ENCODE data around the gene ICE2. TPM values are rescaled to one million over a fixed set of nuclear protein-coding genes. Genes with fewer than 3 reads are reported as not detected.
A peak's percentile ranks its signal among the peaks of the same experiment; 100 is the strongest.
"Not testable (repeated sequence)": the region's sequence is repeated elsewhere in the genome, so short reads cannot be mapped to it uniquely, and the experiment has no call there.

ICE2 gene
- total RNA-seq, 1 experiment from 2014 or later: 76.7 TPM

DNA sequence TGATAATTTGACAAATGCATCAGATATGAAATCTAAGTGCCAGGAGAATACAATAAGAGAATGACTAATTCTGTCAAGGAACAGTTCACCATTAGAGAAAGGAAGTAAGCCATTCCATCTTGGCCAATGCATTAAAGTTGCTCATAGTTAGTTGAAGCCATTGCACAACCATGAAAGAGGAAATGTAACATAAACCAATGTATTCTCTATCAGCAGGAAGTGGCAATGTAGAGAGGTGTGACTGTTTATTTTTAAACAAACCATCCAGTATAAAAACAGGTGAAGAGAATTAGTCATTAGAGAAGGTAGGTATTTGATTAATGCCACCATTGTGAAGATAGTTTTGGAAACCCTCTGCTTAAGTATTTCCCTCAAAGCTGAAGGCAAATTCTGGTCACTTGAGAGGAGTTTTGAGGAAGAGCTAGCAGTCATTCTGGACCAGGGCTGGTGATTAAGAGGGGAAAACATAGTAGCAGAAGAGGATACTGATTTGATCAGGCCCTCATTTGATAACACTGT lies 70.4 kb downstream of the ICE2 start:
- no peak for DNase-seq
- Mint-ChIP-seq H3K36me3 (ENCODE audit: insufficient read depth, unreplicated experiment) (peaks cover 17% of the 10 kb centered on the region), H3K27me3 (ENCODE audit: unreplicated experiment) (no peaks in the 10 kb centered on the region), H3K4me1 (ENCODE audit: low read depth, unreplicated experiment) (peaks cover 64% of the 10 kb centered on the region), H3K27ac (ENCODE audit: unreplicated experiment) (peak overlapping the region; percentile 100), H3K4me3 (ENCODE audit: low read depth, unreplicated experiment) (peak overlapping the region; percentile 55), H3K9me3 (ENCODE audit: low read depth, unreplicated experiment) (no peaks in the 10 kb centered on the region)
- CTCF ChIA-PET: interaction anchor here (1.1 to 3.1 kb wide), 3 partner anchors 10 to 34 kb away, joined by 3 to 16 read pairs (median 5); partner anchors contain the start of gene ANXA2
- intact Hi-C loops (cut with micrococcal nuclease; ENCODE audit: unreplicated experiment): loop anchor here (1.0 to 5.0 kb wide), 2 partner anchors 12 to 36 kb away; no protein-coding TSS in a partner anchor
- BruUV-seq (replicated peaks): no TSS peak
- TF ChIP-seq, protein P1, sequence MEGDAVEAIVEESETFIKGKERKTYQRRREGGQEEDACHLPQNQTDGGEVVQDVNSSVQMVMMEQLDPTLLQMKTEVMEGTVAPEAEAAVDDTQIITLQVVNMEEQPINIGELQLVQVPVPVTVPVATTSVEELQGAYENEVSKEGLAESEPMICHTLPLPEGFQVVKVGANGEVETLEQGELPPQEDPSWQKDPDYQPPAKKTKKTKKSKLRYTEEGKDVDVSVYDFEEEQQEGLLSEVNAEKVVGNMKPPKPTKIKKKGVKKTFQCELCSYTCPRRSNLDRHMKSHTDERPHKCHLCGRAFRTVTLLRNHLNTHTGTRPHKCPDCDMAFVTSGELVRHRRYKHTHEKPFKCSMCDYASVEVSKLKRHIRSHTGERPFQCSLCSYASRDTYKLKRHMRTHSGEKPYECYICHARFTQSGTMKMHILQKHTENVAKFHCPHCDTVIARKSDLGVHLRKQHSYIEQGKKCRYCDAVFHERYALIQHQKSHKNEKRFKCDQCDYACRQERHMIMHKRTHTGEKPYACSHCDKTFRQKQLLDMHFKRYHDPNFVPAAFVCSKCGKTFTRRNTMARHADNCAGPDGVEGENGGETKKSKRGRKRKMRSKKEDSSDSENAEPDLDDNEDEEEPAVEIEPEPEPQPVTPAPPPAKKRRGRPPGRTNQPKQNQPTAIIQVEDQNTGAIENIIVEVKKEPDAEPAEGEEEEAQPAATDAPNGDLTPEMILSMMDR (IDR thresholded peaks at IDR 0.05; ENCODE audit: unreplicated experiment): no peak

DNA sequence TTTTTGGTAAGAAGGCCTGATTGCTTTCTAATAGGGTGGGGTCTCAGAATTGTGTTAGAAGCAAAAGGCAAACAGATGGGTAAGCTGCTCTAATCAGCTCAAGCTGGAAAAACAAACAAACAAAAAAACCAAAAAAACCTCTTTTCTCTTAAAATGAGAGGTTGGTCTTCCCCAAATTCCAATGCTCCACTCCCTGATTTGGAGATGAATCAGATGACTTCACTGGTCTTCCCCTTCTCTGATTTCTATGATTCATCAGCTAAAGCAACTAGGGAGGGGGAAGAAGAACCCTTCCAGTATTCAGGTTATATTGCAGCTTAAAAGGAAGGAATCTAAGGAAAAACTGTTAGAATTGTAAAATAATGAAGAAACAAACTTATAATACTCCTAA lies 71.5 kb downstream of the ICE2 start:
- DNase-seq: no peak
- no peaks in the 10 kb centered on the region for H3K27me3 Mint-ChIP-seq (ENCODE audit: unreplicated experiment)
- peaks cover 17% of the 10 kb centered on the region for H3K36me3 Mint-ChIP-seq (ENCODE audit: insufficient read depth, unreplicated experiment)
- TF ChIP-seq, protein P1 (IDR thresholded peaks at IDR 0.05; ENCODE audit: unreplicated experiment): no peak
- BruUV-seq (replicated peaks): no TSS peak
- peak overlapping the region; percentile 55 for H3K4me3 Mint-ChIP-seq (ENCODE audit: low read depth, unreplicated experiment)
- peak overlapping the region; percentile 100 for H3K27ac Mint-ChIP-seq (ENCODE audit: unreplicated experiment)
- H3K9me3 Mint-ChIP-seq (ENCODE audit: low read depth, unreplicated experiment): no peaks in the 10 kb centered on the region
- intact Hi-C loops (cut with micrococcal nuclease; ENCODE audit: unreplicated experiment): loop anchor here (5.0 kb wide), 1 partner anchor 35 kb away; no protein-coding TSS in a partner anchor
- CTCF ChIA-PET: interaction anchor here (1.0 to 3.1 kb wide), 5 partner anchors 9 to 33 kb away, joined by 3 to 16 read pairs (median 5); partner anchors contain the start of gene ANXA2
- H3K4me1 Mint-ChIP-seq (ENCODE audit: low read depth, unreplicated experiment): peaks cover 67% of the 10 kb centered on the region

DNA sequence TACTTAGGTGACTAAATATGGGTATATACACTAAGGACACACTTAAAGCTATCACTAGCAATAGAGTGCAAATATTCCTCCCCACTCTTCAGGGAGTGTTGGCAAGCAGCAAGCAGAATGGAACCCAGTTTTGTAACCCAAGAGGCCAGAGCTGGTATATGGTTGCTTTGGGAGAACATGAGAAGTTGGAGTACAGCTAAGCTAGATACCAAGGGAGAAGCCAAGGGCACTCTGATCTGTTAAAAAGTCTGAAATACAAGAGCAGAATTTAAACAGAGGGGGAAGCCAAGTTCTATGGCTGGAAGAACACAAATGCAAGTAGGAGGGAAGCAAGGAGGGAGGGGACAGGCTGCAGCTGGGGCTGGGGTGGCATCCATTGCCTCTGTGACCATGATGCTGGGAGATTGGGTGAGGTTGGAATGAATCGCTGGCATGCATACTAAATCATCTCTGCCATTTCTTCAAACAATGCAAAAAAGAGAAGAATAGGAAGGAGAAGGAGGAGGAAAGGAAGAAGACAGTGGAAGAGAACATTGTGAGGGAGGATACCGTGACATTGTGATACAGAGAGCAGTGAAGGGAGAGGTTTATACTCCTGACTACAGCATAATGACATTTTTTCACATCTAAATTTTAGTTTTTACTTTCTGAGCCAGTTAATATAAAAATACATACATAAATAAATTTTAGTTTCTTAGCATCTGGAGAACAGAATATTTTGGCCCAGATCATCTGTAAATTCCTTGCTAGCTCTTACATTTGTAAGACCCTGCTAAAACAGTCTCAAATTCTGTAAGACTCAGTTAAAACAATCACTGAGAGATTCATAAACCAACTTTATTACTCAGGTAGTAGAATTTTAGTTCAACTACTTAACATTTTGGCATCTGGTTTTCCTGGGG lies 72.2 kb downstream of the ICE2 start:
- BruUV-seq (replicated peaks): no TSS peak
- CTCF ChIA-PET: interaction anchor here (1.0 to 3.1 kb wide), 5 partner anchors 8 to 30 kb away, joined by 3 to 16 read pairs (median 5); partner anchors contain the start of gene ANXA2
- intact Hi-C loops (cut with micrococcal nuclease; ENCODE audit: unreplicated experiment): loop anchor here (5.0 kb wide), 1 partner anchor 34 kb away; no protein-coding TSS in a partner anchor
- Mint-ChIP-seq H3K27me3 (ENCODE audit: unreplicated experiment) (no peaks in the 10 kb centered on the region), H3K4me1 (ENCODE audit: low read depth, unreplicated experiment) (peaks cover 69% of the 10 kb centered on the region), H3K9me3 (ENCODE audit: low read depth, unreplicated experiment) (no peaks in the 10 kb centered on the region), H3K27ac (ENCODE audit: unreplicated experiment) (peak overlapping the region; percentile 100), H3K36me3 (ENCODE audit: insufficient read depth, unreplicated experiment) (peaks cover 14% of the 10 kb centered on the region), H3K4me3 (ENCODE audit: low read depth, unreplicated experiment) (peak overlapping the region; percentile 55)
- no peak for DNase-seq
- TF ChIP-seq, protein P1 (IDR thresholded peaks at IDR 0.05; ENCODE audit: unreplicated experiment): no peak

DNA sequence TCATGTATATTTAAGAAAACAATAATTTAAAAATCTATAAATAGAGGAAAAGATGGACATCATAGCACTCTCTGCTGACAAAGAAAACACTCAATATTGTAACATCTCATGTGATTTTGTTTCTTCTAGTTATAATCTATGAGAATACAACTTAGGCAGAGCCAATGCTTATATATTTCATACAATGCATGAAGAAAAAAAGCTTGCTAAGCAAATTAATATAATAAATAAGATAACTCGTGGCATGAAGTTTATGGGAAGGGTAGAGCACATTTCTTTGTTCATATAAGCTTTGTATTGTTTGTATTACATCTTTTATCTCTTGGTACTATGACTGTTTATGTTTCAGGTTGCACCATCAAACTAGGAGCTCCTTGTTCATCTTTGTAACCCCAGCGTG lies 73.5 kb downstream of the ICE2 start:
- Mint-ChIP-seq H3K27me3 (ENCODE audit: unreplicated experiment) (no peaks in the 10 kb centered on the region), H3K4me3 (ENCODE audit: low read depth, unreplicated experiment) (no peak overlapping the region), H3K27ac (ENCODE audit: unreplicated experiment) (no peak overlapping the region), H3K9me3 (ENCODE audit: low read depth, unreplicated experiment) (no peaks in the 10 kb centered on the region), H3K36me3 (ENCODE audit: insufficient read depth, unreplicated experiment) (peaks cover 13% of the 10 kb centered on the region), H3K4me1 (ENCODE audit: low read depth, unreplicated experiment) (peaks cover 75% of the 10 kb centered on the region)
- DNase-seq: no peak
- no TSS peak for BruUV-seq (replicated peaks)
- intact Hi-C loops (cut with micrococcal nuclease; ENCODE audit: unreplicated experiment): loop anchor here (5.0 kb wide), 1 partner anchor 33 kb away; no protein-coding TSS in a partner anchor
- CTCF ChIA-PET: interaction anchor here (0.6 to 1.4 kb wide), 3 partner anchors 11 to 46 kb away, joined by 3 to 4 read pairs (median 3); no protein-coding TSS in a partner anchor
- TF ChIP-seq, protein P1 (IDR thresholded peaks at IDR 0.05; ENCODE audit: unreplicated experiment): no peak

DNA sequence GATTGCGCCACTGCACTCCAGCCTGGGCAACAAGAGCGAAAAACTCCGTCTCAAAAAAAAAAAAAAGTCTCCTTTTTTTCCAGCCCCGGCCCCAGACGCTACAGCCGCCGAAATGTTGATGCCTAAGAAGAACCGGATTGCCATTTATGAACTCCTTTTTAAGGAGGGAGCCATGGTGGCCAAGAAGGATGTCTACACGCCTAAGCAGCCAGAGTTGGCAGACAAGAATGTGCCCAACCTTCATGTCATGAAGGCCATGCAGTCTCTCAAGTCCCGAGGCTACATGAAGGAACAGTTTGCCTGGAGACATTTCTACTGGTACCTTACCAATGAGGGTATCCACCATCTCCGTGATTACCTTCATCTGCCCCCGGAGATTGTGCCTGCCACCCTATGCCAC lies 74.6 kb downstream of the ICE2 start:
- H3K27ac Mint-ChIP-seq (ENCODE audit: unreplicated experiment); intact Hi-C loops (cut with micrococcal nuclease; ENCODE audit: unreplicated experiment); DNase-seq; BruUV-seq (replicated peaks); H3K9me3 Mint-ChIP-seq (ENCODE audit: low read depth, unreplicated experiment); H3K27me3 Mint-ChIP-seq (ENCODE audit: unreplicated experiment); CTCF ChIA-PET; H3K4me3 Mint-ChIP-seq (ENCODE audit: low read depth, unreplicated experiment): not testable (repeated sequence)
- Mint-ChIP-seq H3K4me1 (ENCODE audit: low read depth, unreplicated experiment) (peaks cover 83% of the 10 kb centered on the region), H3K36me3 (ENCODE audit: insufficient read depth, unreplicated experiment) (peaks cover 18% of the 10 kb centered on the region)

Measured in Calu3 (cell line).